HG03558 (cell line): ENCODE results near the gene CPT1C.

ENCODE experiments used
- ATAC-seq: cut with Tn5 transposase; IDR thresholded peaks from one replicate; pipeline ENCODE4 v1.9.1; 2021; ENCODE audit warnings: moderate number of reproducible peaks; ENCODE audit not compliant: unreplicated experiment; ENCODE audit errors: extremely low read depth

CPT1C gene

DNA sequence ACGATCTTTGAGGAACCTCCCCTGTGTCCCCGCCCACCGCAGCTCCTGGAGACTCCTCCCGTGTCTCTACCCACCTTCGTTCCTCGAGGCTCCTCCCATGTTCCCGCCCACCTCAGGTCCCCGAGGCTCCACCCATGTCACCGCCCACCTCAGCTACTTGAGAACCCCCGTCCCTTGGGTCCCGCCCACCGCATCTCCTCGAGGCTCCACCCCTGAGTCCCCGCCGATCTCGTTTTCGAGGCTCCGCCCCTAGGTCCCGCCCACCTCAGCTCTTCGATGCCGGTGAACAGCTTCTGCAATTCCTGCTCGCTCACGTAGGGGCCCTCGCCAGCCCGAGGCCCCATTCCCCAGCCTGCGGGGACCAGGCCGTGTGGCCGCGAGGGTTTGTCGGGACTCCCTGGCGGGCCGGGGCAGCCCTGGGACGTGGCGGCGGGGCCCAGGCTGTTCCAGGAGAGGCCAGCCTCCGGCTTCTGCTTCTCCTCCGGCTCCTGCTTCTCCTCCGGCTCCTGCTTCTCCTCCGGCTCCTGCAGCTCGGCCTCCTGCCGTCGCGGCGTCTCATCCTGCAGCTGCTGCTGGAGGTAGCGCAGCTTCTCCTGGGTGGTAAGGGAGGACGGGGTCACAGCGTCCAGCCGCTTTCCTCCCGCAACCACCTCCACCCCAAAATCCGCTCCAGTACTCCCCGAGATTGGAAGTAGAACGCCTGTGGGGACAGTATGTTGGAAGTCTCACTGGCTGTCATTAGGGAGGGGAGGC, 55.5 kb downstream of the CPT1C start:
- ATAC-seq, result no peak

DNA sequence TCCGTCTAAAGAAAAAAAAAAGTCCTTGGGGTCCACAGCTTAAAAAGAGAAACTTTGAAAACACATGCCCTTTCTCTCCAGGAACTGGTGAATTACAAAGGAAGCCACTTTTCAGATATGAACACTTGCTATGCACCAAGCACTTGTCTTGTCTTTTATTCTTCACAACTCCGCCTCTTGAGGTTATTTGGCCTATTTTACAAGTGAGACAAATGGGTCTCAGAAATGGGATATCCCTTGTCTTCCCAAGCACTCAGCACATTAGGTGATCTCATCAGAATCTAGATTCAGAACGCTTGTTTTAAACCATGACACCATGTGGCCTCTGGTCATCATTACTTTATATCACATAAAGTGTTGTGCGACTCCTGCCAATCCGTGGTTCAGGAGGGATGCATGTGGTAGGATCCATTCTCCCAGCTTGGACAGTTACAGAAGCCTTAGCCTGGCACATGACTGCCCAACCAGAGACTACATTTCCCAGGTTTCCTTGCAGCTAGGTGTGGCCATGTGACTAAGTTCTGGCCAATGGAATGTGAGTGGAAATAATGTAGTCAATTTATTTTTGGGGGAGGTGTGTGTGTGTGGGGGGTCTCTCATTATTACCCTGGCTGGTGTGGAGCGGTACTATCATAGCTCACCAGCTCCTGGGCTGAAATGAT, 58.3 kb downstream of the CPT1C start:
- ATAC-seq, result no peak

GRCh38 chr19:49749771-49750170, 58.9 kb downstream of the CPT1C start:
- no peak for ATAC-seq

DNA sequence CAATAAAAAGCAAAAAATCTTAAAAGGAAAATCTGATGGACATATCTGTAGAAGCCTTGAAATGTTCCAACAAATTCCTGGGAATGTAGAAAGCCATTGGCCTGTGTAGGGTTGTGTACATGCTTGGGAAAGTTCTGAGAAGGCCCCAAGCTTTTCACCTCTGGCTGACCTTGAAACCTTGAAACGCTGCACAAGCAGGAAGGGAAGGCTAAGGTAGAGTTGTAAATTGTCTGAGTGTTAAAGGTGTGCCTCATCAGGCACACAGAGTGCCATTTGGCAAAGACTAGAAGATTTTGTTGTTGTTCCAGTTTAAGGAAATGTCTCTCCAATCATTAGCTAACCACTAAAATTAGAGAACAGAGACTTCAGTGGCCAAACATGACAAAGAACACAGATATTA, 61.8 kb downstream of the CPT1C start:
- no peak for ATAC-seq

GRCh38 chr19:49755956-49756355, 65.0 kb downstream of the CPT1C start:
- ATAC-seq, result no peak

DNA sequence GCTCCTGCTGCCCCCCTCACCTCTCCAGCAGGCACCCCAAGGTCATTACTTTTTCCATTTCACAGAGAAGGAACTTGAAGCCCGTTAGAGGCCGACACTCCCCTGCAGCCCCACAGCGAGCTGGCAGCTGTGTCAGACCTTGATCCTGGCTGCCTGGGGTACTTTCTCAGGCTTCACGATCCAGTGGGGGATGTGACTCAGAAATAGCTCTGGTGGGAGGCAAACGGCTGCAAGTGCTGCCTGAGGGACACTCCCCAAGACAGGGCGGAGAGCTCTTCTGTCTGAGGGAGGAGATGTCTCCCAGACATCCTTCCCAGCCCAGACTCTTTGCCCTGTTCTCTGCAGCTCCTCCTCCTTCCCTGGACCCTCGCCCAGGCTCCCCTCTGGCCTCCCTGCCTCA, 67.4 kb downstream of the CPT1C start:
- ATAC-seq, result no peak

DNA sequence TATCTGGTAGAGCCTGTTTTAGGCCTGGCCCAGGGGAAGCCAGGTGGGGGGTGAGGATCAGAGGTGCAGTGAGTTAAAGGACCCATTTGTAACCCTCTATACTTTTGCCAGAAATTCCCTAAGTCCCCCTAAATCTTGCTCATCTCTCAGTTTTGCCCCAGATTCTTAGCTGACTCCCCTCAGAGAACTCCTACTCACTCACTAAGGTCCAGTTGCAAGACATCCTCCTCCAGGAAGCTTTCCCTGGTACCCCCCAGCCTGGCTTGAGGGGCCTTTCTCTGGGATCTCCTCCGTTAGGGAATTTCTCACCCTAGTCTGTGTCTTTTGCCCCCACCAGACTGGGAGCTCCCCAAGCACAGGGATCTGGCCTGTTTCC, 70.3 kb downstream of the CPT1C start:
- no peak for ATAC-seq

- ATAC-seq, result no peak
Measured at GRCh38 chr19:49761625-49762311, 70.9 kb downstream of the CPT1C start.

DNA sequence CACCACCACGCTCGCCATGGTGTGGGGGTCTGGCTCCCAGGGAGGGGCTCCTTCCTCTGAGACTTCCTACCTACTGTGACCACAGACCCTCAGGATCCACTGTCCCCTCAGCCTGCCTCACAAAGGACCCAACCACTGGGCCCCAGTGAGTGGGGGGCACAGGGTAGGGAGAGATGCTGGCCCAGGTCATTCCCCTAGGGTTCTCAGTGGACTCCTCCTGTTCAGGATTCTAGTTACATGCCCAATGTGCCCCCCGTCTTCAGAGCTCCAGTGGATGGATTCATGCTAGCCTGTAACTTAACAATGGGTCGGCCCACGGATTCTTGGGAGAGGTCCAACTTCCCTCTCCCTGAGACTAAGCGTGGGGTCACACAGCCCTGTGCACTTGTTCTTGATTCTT, 72.3 kb downstream of the CPT1C start, which contains the start of gene TSKS:
TSKS (minus strand) TSS at position 77 of the 400 bp plus-strand sequence; CDS start at position 18, 59 bp downstream.
- ATAC-seq, result no peak
